HG03460 (cell line): Measurements from ENCODE around the gene ALDH7A1.
"Not testable (repeated sequence)": the region's sequence is repeated elsewhere in the genome, so short reads cannot be mapped to it uniquely, and the experiment has no call there.

ENCODE experiments used
- ATAC-seq: cut with Tn5 transposase; IDR thresholded peaks from one replicate; pipeline ENCODE4 v1.9.1; 2021; ENCODE audit not compliant: unreplicated experiment

ALDH7A1 gene

GRCh38 chr5:126594748-126595485 is at the start of gene ALDH7A1:
Gene ALDH7A1 (minus strand): TSS chr5:126595219. CDS start chr5:126595198, 21 bp downstream.
- peak; percentile 89 for ATAC-seq

GRCh38 chr5:126641387-126641786 is 46.4 kb upstream of the ALDH7A1 start:
- no peak for ATAC-seq

GRCh38 chr5:126640866-126641265 is 45.8 kb upstream of the ALDH7A1 start:
- no peak for ATAC-seq

- no peak for ATAC-seq
Observed at GRCh38 chr5:126636956-126637355, 41.9 kb upstream of the ALDH7A1 start.

- no peak for ATAC-seq
Observed at GRCh38 chr5:126635585-126635984, 40.6 kb upstream of the ALDH7A1 start.

- no peak for ATAC-seq
Observed at GRCh38 chr5:126633552-126633951, 38.5 kb upstream of the ALDH7A1 start.

- no peak for ATAC-seq
Observed at GRCh38 chr5:126631920-126632319, 36.9 kb upstream of the ALDH7A1 start.

- ATAC-seq = no peak
Observed at GRCh38 chr5:126628102-126628501, 33.1 kb upstream of the ALDH7A1 start.

- no peak for ATAC-seq
Observed at GRCh38 chr5:126624534-126624933, 29.5 kb upstream of the ALDH7A1 start.

GRCh38 chr5:126619781-126620180 is 24.8 kb upstream of the ALDH7A1 start:
- no peak for ATAC-seq

- not testable (repeated sequence) for ATAC-seq
Observed at GRCh38 chr5:126617603-126618002, 22.6 kb upstream of the ALDH7A1 start.

GRCh38 chr5:126615286-126615685 is 20.3 kb upstream of the ALDH7A1 start:
- peak; percentile 97 for ATAC-seq

GRCh38 chr5:126613941-126614592 is 19.0 kb upstream of the ALDH7A1 start:
- no peak for ATAC-seq

GRCh38 chr5:126610616-126611015 is 15.6 kb upstream of the ALDH7A1 start:
- no peak for ATAC-seq

GRCh38 chr5:126610160-126610559 is 15.1 kb upstream of the ALDH7A1 start:
- no peak for ATAC-seq

- no peak for ATAC-seq
Observed at GRCh38 chr5:126605525-126605924, 10.5 kb upstream of the ALDH7A1 start.

- ATAC-seq = no peak
Observed at GRCh38 chr5:126603402-126603991, 8.5 kb upstream of the ALDH7A1 start.

- ATAC-seq = peak; percentile 93
Observed at GRCh38 chr5:126600631-126601511, 5.9 kb upstream of the ALDH7A1 start, which contains the start of gene PHAX. Gene PHAX (plus strand): TSS chr5:126600947. CDS start chr5:126600963, 16 bp downstream.

- not testable (repeated sequence) for ATAC-seq
Observed at GRCh38 chr5:126599971-126600630, 5.1 kb upstream of the ALDH7A1 start.

GRCh38 chr5:126599499-126599898 is 4.5 kb upstream of the ALDH7A1 start:
- ATAC-seq = no peak
